Left ventricle myocardium superior (tissue), 1 donor: Measurements from ENCODE around the gene BTBD16. TPM values are rescaled to one million over a fixed set of nuclear protein-coding genes. Genes with fewer than 3 reads are reported as not detected.

ENCODE experiments used
- ATAC-seq: fragments of 200-7000 bp; cut with Tn5 transposase; one replicate; pipeline ENCODE4 v1.9.1; 2020; ENCODE audit warnings: mild to moderate bottlenecking, moderate library complexity
- DNase-seq: peaks from one replicate; pipeline ENCODE4 v3.0.0-alpha.2; 2020
- intact Hi-C: fragments of 100-400 bp; cut with micrococcal nuclease; formaldehyde crosslinking; loops from one replicate; pipeline ENCODE4 v1.11.0; 2022
- total RNA-seq: library from RNA; stranded (reverse); fragmentation: NEBNext Ultra II Directional; extraction: Animal tissue kit (Norgen Biotek cat#: 25700); gene quantifications from one replicate; pipeline ENCODE4 v1.2.1, GENCODE V29; 2021
- donor health status: DM: no; HTN: yes; CAD: no; lungs with severe emphysema.

Gene BTBD16
- total RNA-seq, 1 donor from 2014 or later: not detected

- no peak for DNase-seq
- intact Hi-C loops: no loop called here
- no peak for ATAC-seq
Observed at GRCh38 chr10:122379537-122379936, 108.4 kb downstream of the BTBD16 start.

GRCh38 chr10:122380703-122381102, 109.6 kb downstream of the BTBD16 start:
- no peak for ATAC-seq
- intact Hi-C loops: no loop called here
- no peak for DNase-seq

- ATAC-seq: no peak
- intact Hi-C loops: no loop called here
- no peak for DNase-seq
Observed at GRCh38 chr10:122381680-122382079, 110.6 kb downstream of the BTBD16 start.

- no peak for ATAC-seq
- intact Hi-C loops: no loop called here
- no peak for DNase-seq
Observed at GRCh38 chr10:122386514-122386913, 115.4 kb downstream of the BTBD16 start.

GRCh38 chr10:122387572-122387971, 116.5 kb downstream of the BTBD16 start:
- intact Hi-C loops: no loop called here
- ATAC-seq: no peak

More at GRCh38 chr10:122387572-122387971, 116.5 kb downstream of the BTBD16 start:
- no peak for DNase-seq

Other genes with a start within 250 kb of the BTBD16 start
- gene PLEKHA1, start 103.4 kb downstream of the BTBD16 start, total RNA-seq: 71.1 TPM
- not detected for gene ARMS2, start 183.4 kb downstream of the BTBD16 start, total RNA-seq
- gene HTRA1, start 190.3 kb downstream of the BTBD16 start, total RNA-seq: 46.6 TPM